ENCODE measurements around the gene MCAT.

The MCAT gene

GRCh38 chr22:43163241-43163795, 20.1 kb upstream of the MCAT start:
- Histone ChIP-seq H3F3A (ENCODE audit: insufficient read depth, low read length) (no peaks in the 10 kb centered on the region; the same call in 1 of the 2 replicates), H3K9ac (ENCODE audit: low read length) (no peak overlapping the region), H3K27ac (ENCODE audit: low read length) (no peak overlapping the region), H3K79me2 (ENCODE audit: low read length) (no peaks in the 10 kb centered on the region), H3K36me3 (replicated peaks; ENCODE audit: insufficient read depth, low read length) (no peaks in the 10 kb centered on the region), H3K9me3 (replicated peaks; ENCODE audit: insufficient read depth, low read length) (no peaks in the 10 kb centered on the region), H3K4me1 (ENCODE audit: low read length) (no peaks in the 10 kb centered on the region), H4K20me1 (ENCODE audit: insufficient read depth, low read length) (no peaks in the 10 kb centered on the region), H3K4me3 (ENCODE audit: low read length) (no peak overlapping the region), H3K4me2 (ENCODE audit: low read depth, low read length) (no peak overlapping the region), H3K27me3 (replicated peaks; ENCODE audit: insufficient read depth, low read length) (no peaks in the 10 kb centered on the region), H2AFZ (ENCODE audit: low read length) (no peak overlapping the region), H3K9me2 (replicated peaks; ENCODE audit: insufficient read depth, low read length) (no peaks in the 10 kb centered on the region)
- DNase-seq = no peak
- TF ChIP-seq EZH2phosphoT487 (IDR thresholded peaks at IDR 0.05; ENCODE audit: low read length) (no peak), EZH2 (optimal IDR thresholded peaks at IDR 0.05; ENCODE audit: low read depth, low read length) (no peak)

GRCh38 chr22:43162412-43163150, 19.4 kb upstream of the MCAT start:
- no peaks in the 10 kb centered on the region for H4K20me1 ChIP-seq (ENCODE audit: insufficient read depth, low read length)
- H3K9ac ChIP-seq (ENCODE audit: low read length) = no peak overlapping the region
- no peak overlapping the region for H3K27ac ChIP-seq (ENCODE audit: low read length)
- no peaks in the 10 kb centered on the region for H3K27me3 ChIP-seq (replicated peaks; ENCODE audit: insufficient read depth, low read length)
- H3K36me3 ChIP-seq (replicated peaks; ENCODE audit: insufficient read depth, low read length) = no peaks in the 10 kb centered on the region
- DNase-seq = no peak
- TF ChIP-seq EZH2 (optimal IDR thresholded peaks at IDR 0.05; ENCODE audit: low read depth, low read length) = no peak
- TF ChIP-seq EZH2phosphoT487 (IDR thresholded peaks at IDR 0.05; ENCODE audit: low read length) = no peak
- H3K79me2 ChIP-seq (ENCODE audit: low read length) = no peaks in the 10 kb centered on the region
- H2AFZ ChIP-seq (ENCODE audit: low read length) = no peak overlapping the region
- H3K9me2 ChIP-seq (replicated peaks; ENCODE audit: insufficient read depth, low read length) = no peaks in the 10 kb centered on the region
- no peak overlapping the region for H3K4me2 ChIP-seq (ENCODE audit: low read depth, low read length)
- no peaks in the 10 kb centered on the region for H3K4me1 ChIP-seq (ENCODE audit: low read length)
- no peaks in the 10 kb centered on the region for H3K9me3 ChIP-seq (replicated peaks; ENCODE audit: insufficient read depth, low read length)
- H3F3A ChIP-seq (ENCODE audit: insufficient read depth, low read length) = no peaks in the 10 kb centered on the region; the same call in 1 of the 2 replicates
- H3K4me3 ChIP-seq (ENCODE audit: low read length) = no peak overlapping the region

GRCh38 chr22:43160497-43161126, 17.4 kb upstream of the MCAT start:
- H3K4me1 ChIP-seq (ENCODE audit: low read length) = no peaks in the 10 kb centered on the region
- H3K27me3 ChIP-seq (replicated peaks; ENCODE audit: insufficient read depth, low read length) = no peaks in the 10 kb centered on the region
- no peak overlapping the region for H3K27ac ChIP-seq (ENCODE audit: low read length)

DNA sequence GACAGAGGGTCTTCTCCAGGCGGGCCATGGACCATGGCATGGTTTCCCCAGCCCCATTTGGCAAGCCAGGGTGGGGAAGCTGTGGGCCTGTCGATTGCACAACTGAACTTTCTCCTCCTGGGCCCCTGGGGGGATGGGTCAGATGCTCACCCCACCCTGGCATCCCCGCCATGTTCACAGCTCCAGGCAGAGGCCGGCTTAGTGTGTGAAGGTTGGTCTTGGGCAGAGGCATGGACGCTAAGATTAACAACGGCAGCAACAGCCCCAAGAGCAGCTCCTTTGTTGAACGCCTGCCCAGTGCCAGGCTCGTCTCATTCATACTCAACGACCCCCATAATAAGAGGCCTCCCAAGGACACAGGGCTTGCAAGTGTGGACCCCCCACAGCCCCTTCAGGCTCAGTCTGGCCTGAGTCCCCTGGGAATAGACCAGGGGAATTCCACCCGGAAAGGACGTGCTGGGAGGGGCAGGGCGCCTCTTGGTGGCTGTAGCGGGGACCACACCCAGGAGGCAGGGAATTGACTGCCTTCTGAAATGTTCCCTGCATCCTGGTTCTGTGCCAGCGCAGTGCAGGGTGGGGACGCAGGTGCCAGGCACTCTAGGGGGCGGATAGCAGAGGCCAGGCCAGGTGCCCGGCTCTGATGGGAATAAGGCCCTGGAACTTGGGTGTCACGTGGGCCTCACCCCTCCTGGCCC, 16.4 kb upstream of the MCAT start:
- H3K27ac ChIP-seq (ENCODE audit: low read length) = no peak overlapping the region
- H3K36me3 ChIP-seq (replicated peaks; ENCODE audit: insufficient read depth, low read length) = no peaks in the 10 kb centered on the region
- no peaks in the 10 kb centered on the region for H3K27me3 ChIP-seq (replicated peaks; ENCODE audit: insufficient read depth, low read length)
- H3K4me2 ChIP-seq (ENCODE audit: low read depth, low read length) = no peak overlapping the region
- H3F3A ChIP-seq (ENCODE audit: insufficient read depth, low read length) = no peaks in the 10 kb centered on the region
- H3K79me2 ChIP-seq (ENCODE audit: low read length) = no peaks in the 10 kb centered on the region
- H3K9me2 ChIP-seq (replicated peaks; ENCODE audit: insufficient read depth, low read length) = no peaks in the 10 kb centered on the region
- no peak for DNase-seq
- TF ChIP-seq, protein P1, sequence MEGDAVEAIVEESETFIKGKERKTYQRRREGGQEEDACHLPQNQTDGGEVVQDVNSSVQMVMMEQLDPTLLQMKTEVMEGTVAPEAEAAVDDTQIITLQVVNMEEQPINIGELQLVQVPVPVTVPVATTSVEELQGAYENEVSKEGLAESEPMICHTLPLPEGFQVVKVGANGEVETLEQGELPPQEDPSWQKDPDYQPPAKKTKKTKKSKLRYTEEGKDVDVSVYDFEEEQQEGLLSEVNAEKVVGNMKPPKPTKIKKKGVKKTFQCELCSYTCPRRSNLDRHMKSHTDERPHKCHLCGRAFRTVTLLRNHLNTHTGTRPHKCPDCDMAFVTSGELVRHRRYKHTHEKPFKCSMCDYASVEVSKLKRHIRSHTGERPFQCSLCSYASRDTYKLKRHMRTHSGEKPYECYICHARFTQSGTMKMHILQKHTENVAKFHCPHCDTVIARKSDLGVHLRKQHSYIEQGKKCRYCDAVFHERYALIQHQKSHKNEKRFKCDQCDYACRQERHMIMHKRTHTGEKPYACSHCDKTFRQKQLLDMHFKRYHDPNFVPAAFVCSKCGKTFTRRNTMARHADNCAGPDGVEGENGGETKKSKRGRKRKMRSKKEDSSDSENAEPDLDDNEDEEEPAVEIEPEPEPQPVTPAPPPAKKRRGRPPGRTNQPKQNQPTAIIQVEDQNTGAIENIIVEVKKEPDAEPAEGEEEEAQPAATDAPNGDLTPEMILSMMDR (IDR thresholded peaks at IDR 0.05; ENCODE audit: low read length) = peak; percentile 21
- no peak for TF ChIP-seq EZH2 (optimal IDR thresholded peaks at IDR 0.05; ENCODE audit: low read depth, low read length)
- H3K9ac ChIP-seq (ENCODE audit: low read length) = no peak overlapping the region
- H2AFZ ChIP-seq (ENCODE audit: low read length) = no peak overlapping the region
- no peaks in the 10 kb centered on the region for H4K20me1 ChIP-seq (ENCODE audit: insufficient read depth, low read length)
- H3K4me3 ChIP-seq (ENCODE audit: low read length) = no peak overlapping the region
- H3K4me1 ChIP-seq (ENCODE audit: low read length) = no peaks in the 10 kb centered on the region
- no peaks in the 10 kb centered on the region for H3K9me3 ChIP-seq (replicated peaks; ENCODE audit: insufficient read depth, low read length)

More at GRCh38 chr22:43160497-43161126, 17.4 kb upstream of the MCAT start:
- no peak for DNase-seq
- no peak overlapping the region for H3K4me3 ChIP-seq (ENCODE audit: low read length)
- no peak overlapping the region for H2AFZ ChIP-seq (ENCODE audit: low read length)
- H3K36me3 ChIP-seq (replicated peaks; ENCODE audit: insufficient read depth, low read length) = no peaks in the 10 kb centered on the region
- TF ChIP-seq, protein P1 (IDR thresholded peaks at IDR 0.05; ENCODE audit: low read length) = no peak
- no peak for TF ChIP-seq EZH2phosphoT487 (IDR thresholded peaks at IDR 0.05; ENCODE audit: low read length)
- H3F3A ChIP-seq (ENCODE audit: insufficient read depth, low read length) = no peaks in the 10 kb centered on the region; the same call in 1 of the 2 replicates
- H3K79me2 ChIP-seq (ENCODE audit: low read length) = no peaks in the 10 kb centered on the region
- H4K20me1 ChIP-seq (ENCODE audit: insufficient read depth, low read length) = no peaks in the 10 kb centered on the region
- no peaks in the 10 kb centered on the region for H3K9me2 ChIP-seq (replicated peaks; ENCODE audit: insufficient read depth, low read length)
- no peak overlapping the region for H3K9ac ChIP-seq (ENCODE audit: low read length)
- H3K4me2 ChIP-seq (ENCODE audit: low read depth, low read length) = no peak overlapping the region
- H3K9me3 ChIP-seq (replicated peaks; ENCODE audit: insufficient read depth, low read length) = no peaks in the 10 kb centered on the region

All from MM.1S (cell line).